ENCODE results near the gene PAX4. TPM values are rescaled to one million over a fixed set of nuclear protein-coding genes. Genes with fewer than 3 reads are reported as not detected.
A peak's percentile ranks its signal among the peaks of the same experiment; 100 is the strongest.

Gene PAX4
- total RNA-seq, 2 donors from 2014 or later, result 0.24 TPM; not detected in 1

DNA sequence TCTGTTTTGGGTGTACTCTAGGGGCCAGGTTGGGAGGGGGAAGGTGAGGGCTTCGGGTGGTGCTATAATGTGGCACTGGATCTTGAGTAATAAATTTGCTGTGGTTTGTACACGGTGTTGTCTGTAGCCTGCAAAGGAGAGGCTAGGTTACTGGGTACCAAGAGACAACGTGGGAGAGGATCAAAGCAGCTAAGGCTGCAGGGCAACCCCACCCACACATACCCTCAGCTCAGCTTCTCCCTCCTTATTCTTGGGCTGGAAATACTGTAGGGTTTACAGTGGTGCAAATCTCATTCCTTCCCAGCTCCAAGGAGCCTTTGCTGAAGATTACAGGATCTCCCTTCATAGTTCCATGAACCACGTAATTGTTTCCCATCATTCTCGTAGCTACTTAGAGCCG, 26.4 kb downstream of the PAX4 start:
- H3K36me3 ChIP-seq (ENCODE audit: control insufficient read depth, insufficient read depth, low read length), result peaks cover 21% of the 10 kb centered on the region
- 95 to 100% methylated on average over 3 to 6 of the region's 6 CpGs for WGBS, 2 experiments (ENCODE audit: insufficient coverage in 1 of 2, insufficient read length in 1 of 2)
- Mint-ChIP-seq H3K9me3 (no peaks in the 10 kb centered on the region), H3K27ac (no peak overlapping the region), H3K4me3 (no peak overlapping the region), H3K36me3 (ENCODE audit: low read depth) (peaks cover 24% of the 10 kb centered on the region), H3K4me1 (peaks cover 7% of the 10 kb centered on the region), H3K27me3 (ENCODE audit: insufficient read depth) (peaks cover 13% of the 10 kb centered on the region)
- H3K4me3 ChIP-seq (ENCODE audit: low read length), result no peak overlapping the region
- peaks cover 11% of the 10 kb centered on the region for H3K4me1 ChIP-seq (ENCODE audit: control insufficient read depth, insufficient read depth, low read length)
- H3K9ac ChIP-seq (ENCODE audit: extremely low read depth, low read length, poor library complexity, severe bottlenecking), result no peak overlapping the region
- no peak for DNase-seq
- H3K9me3 ChIP-seq (ENCODE audit: control insufficient read depth, low read length), result no peaks in the 10 kb centered on the region
- H3K27ac ChIP-seq (ENCODE audit: low read depth, low read length), result no peak overlapping the region
- no peaks in the 10 kb centered on the region for H3K27me3 ChIP-seq (ENCODE audit: control insufficient read depth, insufficient read depth, low read length, poor library complexity, severe bottlenecking)
- TF ChIP-seq, protein P1, sequence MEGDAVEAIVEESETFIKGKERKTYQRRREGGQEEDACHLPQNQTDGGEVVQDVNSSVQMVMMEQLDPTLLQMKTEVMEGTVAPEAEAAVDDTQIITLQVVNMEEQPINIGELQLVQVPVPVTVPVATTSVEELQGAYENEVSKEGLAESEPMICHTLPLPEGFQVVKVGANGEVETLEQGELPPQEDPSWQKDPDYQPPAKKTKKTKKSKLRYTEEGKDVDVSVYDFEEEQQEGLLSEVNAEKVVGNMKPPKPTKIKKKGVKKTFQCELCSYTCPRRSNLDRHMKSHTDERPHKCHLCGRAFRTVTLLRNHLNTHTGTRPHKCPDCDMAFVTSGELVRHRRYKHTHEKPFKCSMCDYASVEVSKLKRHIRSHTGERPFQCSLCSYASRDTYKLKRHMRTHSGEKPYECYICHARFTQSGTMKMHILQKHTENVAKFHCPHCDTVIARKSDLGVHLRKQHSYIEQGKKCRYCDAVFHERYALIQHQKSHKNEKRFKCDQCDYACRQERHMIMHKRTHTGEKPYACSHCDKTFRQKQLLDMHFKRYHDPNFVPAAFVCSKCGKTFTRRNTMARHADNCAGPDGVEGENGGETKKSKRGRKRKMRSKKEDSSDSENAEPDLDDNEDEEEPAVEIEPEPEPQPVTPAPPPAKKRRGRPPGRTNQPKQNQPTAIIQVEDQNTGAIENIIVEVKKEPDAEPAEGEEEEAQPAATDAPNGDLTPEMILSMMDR (conservative IDR thresholded peaks at IDR 0.05), result no peak

GRCh38 chr7:127591189-127591588, 26.8 kb downstream of the PAX4 start:
- Mint-ChIP-seq H3K27ac (no peak overlapping the region), H3K27me3 (ENCODE audit: insufficient read depth) (peaks cover 17% of the 10 kb centered on the region), H3K4me1 (peaks cover 7% of the 10 kb centered on the region), H3K4me3 (no peak overlapping the region), H3K9me3 (no peaks in the 10 kb centered on the region), H3K36me3 (ENCODE audit: low read depth) (peaks cover 24% of the 10 kb centered on the region)
- no peak overlapping the region for H3K4me3 ChIP-seq (ENCODE audit: low read length)
- peaks cover 11% of the 10 kb centered on the region for H3K4me1 ChIP-seq (ENCODE audit: control insufficient read depth, insufficient read depth, low read length)
- no peak overlapping the region for H3K27ac ChIP-seq (ENCODE audit: low read depth, low read length)
- TF ChIP-seq, protein P1 (conservative IDR thresholded peaks at IDR 0.05), result no peak
- H3K36me3 ChIP-seq (ENCODE audit: control insufficient read depth, insufficient read depth, low read length), result peaks cover 21% of the 10 kb centered on the region
- H3K9me3 ChIP-seq (ENCODE audit: control insufficient read depth, low read length), result peaks cover under 1% of the 10 kb centered on the region
- H3K27me3 ChIP-seq (ENCODE audit: control insufficient read depth, insufficient read depth, low read length, poor library complexity, severe bottlenecking), result no peaks in the 10 kb centered on the region
- no peak overlapping the region for H3K9ac ChIP-seq (ENCODE audit: extremely low read depth, low read length, poor library complexity, severe bottlenecking)
- DNase-seq, result no peak
- 97% methylated on average over 7 of the region's 7 CpGs; no CpG with 5 or more reads in 1 of the 2 experiments for WGBS, 2 experiments (ENCODE audit: insufficient coverage in 1 of 2, insufficient read length in 1 of 2)

- 95 to 100% methylated on average over 1 to 3 of the region's 3 CpGs for WGBS, 2 experiments (ENCODE audit: insufficient coverage in 1 of 2, insufficient read length in 1 of 2)
- Histone ChIP-seq H3K36me3 (ENCODE audit: control insufficient read depth, insufficient read depth, low read length) (peaks cover 21% of the 10 kb centered on the region), H3K27me3 (ENCODE audit: control insufficient read depth, insufficient read depth, low read length, poor library complexity, severe bottlenecking) (no peaks in the 10 kb centered on the region), H3K9me3 (ENCODE audit: control insufficient read depth, low read length) (peaks cover 5% of the 10 kb centered on the region), H3K27ac (ENCODE audit: low read depth, low read length) (no peak overlapping the region), H3K4me1 (ENCODE audit: control insufficient read depth, insufficient read depth, low read length) (peaks cover 11% of the 10 kb centered on the region), H3K4me3 (ENCODE audit: low read length) (peak overlapping the region; percentile 89), H3K9ac (ENCODE audit: extremely low read depth, low read length, poor library complexity, severe bottlenecking) (no peak overlapping the region)
- no peaks in the 10 kb centered on the region for H3K9me3 Mint-ChIP-seq
- H3K36me3 Mint-ChIP-seq (ENCODE audit: low read depth), result peaks cover 24% of the 10 kb centered on the region
- H3K4me1 Mint-ChIP-seq, result peaks cover 10% of the 10 kb centered on the region
- H3K4me3 Mint-ChIP-seq, result peak overlapping the region; percentile 83
- TF ChIP-seq, protein P1 (conservative IDR thresholded peaks at IDR 0.05), result no peak
- no peak overlapping the region for H3K27ac Mint-ChIP-seq
- no peak for DNase-seq
- H3K27me3 Mint-ChIP-seq (ENCODE audit: insufficient read depth), result peaks cover 21% of the 10 kb centered on the region
Observed at GRCh38 chr7:127589896-127590295, 28.0 kb downstream of the PAX4 start.
